GM12874 (cell line): Measurements from ENCODE around the gene COX6B1.

Source experiments
- CTCF ChIP-seq: IDR thresholded peaks from 2 replicates; pipeline ENCODE4 v1.5.1; 2011; ENCODE audit warnings: low read depth, mild to moderate bottlenecking, control low read depth, low read length, moderate library complexity; ENCODE audit not compliant: insufficient read depth

The COX6B1 gene

GRCh38 chr19:35623327-35624010, 24.7 kb upstream of the COX6B1 start:
- no peak for TF ChIP-seq CTCF

- TF ChIP-seq CTCF, result no peak
These were observed 19.9 kb upstream of the COX6B1 start for GRCh38 chr19:35628264-35628564.

- no peak for TF ChIP-seq CTCF
These were observed 19.4 kb upstream of the COX6B1 start, which contains the start of gene RBM42 for GRCh38 chr19:35628565-35629331. RBM42 (plus strand) TSS chr19:35629036; CDS start chr19:35629154, 118 bp downstream.

- no peak for TF ChIP-seq CTCF
These were observed 18.8 kb upstream of the COX6B1 start for GRCh38 chr19:35629332-35629633.

- TF ChIP-seq CTCF, result no peak
These were observed 14.2 kb upstream of the COX6B1 start for GRCh38 chr19:35633727-35634440.

- no peak for TF ChIP-seq CTCF
These were observed 11.5 kb upstream of the COX6B1 start for GRCh38 chr19:35636651-35637050.

- TF ChIP-seq CTCF, result no peak
These were observed 11.0 kb upstream of the COX6B1 start for GRCh38 chr19:35637165-35637564.
